ENCODE measurements around the gene ADNP.

Gene ADNP

DNA sequence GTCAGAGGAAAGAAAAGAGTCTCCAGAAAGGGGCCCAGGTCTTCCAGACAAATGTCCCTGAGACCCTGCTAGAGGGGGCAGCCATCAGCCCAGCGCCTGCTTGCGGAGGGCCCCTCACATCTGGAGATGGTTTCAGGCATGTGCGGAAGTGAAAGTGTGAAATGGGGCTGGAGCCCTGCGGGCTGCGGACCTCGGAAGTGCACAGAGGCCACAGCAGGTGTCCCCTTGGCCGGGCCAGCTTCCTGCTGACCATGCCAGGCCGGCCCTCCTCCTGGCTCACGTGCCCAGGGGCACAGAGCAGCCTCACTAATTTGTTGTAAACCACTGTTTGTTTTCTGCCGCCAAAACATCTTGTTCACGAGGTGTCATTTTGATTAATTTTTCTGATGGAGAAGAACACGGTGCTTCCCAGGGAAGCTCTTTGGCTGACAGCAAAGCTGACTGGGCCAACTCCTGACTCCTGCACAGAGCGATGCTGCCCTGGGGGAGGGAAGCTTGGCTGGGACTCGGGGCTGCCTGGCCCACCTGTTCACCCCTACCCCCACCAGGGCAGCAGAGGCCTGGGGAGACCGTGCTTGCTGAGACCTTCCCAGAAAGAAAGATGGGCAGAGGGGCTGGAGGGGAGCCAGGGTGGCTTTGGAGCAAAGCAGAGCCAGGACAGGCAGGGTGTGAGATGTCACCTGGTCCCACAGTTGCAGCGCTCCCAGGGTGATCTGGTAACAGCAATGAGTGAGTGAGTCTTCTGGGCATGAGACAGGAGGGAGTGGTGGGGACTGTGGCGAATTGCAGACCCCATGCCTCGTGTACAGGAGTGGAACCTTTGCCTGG, 82.2 kb downstream of the ADNP start:
- no peak for DNase-seq (ENCODE audit: low spot score)

DNA sequence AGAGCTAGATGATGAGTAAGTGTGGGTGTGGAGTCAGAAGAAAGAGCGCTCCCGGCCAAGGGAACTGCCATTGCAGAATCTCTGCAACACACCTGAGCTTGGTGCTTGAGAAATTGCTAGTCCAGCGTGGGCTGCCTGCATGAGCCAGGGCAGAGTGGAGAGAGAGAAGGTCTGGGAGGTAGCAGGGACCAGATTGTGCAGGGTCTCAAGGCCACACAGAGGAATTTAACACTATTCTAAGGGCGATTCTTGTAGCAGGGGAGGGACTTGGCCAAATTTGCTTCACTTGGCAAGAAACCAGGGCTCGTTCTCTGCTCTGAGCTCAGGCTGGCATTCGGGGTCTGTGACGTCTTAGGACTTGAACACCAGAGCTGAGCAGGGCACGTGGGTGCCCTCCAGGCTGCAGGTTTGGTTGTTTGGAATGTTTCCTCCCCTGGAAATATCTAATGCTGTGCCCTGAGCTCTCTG, 82.9 kb downstream of the ADNP start:
- no peak for DNase-seq (ENCODE audit: low spot score)

DNA sequence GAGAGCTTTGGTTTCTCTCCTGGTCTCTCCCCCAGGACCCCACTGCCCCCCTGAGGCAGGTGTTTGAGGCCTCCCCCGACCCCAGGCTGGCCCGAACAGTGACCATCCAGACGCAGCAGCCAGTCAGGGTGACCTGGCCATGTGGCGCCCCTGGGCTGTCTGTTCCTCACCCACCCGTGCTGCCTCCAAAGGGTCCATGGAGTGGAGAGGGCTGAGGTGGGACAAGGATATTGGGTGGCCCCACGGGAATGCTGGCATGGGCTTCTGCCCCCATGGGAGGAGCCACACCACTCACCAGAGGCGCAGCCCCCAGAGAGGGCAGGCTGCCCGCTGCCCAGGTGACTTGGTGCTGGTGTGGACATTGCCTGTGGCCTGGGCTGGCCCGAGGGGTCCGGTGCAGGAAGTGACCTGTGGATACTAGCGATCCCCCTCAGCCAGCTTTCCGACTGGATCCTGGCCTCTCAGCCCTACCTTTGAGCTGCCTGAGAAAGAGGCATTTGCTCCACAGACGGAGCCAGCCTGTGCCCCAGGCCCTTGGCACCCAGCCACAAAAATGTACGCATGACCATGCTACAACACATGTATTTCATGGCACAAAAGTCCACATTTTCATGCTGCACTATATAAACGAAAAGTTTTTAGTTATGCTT, 85.5 kb downstream of the ADNP start:
- no peak for DNase-seq (ENCODE audit: low spot score)

DNA sequence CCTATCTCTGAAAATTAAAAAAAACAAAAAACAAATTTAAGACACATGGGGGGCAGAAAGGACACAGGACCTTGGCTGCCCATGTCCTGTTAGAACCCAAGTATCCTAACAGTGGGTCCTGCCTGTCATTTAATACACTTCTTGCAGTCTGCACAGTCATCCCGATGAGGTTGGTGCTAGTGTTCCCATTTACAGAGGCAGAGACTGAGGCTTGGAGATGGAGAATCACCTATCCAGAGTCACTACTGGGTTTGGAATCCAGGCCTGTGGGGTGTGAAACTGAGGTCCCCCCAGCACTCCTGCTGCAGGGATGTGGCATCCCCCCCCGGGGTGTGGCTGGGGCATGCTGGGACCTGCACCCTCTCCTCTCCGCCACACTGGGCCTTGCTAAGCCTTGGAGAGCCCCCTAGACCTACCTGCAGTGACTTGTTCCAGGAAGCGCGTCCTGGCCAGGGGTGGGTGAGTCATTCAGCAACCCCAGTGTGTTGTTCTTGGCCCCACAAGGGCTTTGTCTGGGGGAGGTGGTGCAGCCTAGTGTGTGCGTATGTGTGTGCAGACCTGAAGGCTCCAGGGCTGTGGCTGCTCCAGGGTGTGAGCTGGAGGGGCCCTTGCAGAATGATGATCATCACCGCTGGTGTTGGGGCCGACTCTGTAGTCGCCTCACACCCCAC, 86.7 kb downstream of the ADNP start:
- DNase-seq (ENCODE audit: low spot score), result no peak

DNA sequence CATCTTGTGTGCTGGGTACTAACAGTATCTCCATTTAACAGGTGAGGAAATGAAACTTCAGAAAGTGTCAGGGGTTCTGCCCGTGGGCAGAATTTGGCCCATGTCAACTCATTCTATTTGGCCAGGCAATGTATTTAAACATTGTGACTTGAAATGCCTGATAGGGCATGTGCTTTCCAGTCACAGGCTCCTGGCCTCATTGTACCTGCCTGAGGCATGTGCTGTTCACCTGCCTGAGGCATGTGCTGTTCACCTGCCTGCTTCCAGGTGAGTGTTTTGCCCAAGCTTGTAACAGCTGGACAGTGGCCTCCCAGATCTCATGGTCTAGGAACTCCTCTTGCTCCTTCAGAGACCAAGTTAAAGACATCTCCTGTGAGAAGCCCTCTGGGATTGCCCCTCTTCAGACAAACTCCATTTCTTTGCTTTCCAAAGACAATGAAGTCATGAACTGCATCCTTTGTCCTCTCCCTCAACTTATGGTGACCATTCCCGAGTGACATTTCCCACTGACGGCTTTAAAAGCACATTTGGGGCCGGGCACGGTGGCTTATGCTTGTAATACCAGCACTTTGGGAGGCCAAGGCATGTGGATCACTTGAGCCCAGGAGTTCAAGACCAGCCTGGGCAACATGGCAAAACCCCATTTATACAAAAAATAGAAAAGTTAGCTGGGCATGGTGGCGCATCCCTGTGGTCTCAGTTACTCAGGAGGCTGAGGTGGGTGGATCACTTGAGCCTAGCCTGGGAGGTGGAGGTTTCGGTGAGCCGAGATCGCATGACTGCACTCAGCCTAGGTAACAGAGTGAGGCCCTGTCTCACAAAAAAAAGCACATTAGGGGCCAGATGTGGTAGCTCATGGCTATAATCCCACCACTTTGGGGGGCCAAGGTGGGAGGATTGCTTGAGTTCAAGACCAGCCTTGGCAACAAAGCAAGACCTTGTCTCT, 87.6 kb downstream of the ADNP start:
- DNase-seq (ENCODE audit: low spot score), result no peak

DNA sequence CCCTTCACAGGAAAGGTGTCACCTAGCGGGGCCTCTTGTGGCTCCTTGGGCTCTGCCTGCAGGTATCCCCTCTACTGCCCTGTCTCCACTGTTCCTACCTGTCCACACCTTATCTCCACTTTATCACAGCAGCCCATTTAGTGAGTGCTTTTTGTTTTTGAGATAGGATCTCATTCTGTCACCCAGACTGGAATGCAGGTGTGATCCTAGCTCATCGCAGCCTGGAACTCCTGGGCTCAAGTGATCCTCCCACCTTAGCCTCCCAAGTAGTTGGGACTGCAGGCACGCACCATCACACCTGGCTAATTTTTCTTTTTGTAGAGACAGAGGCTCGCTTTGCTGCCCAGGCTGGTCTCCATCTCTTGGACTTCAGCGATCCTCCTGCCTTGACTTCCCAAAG, 88.4 kb downstream of the ADNP start:
- DNase-seq (ENCODE audit: low spot score), result no peak

All from HuH-7.5 (cell line).